BE2C (cell line): ENCODE measurements around the gene MCF2. TPM values are rescaled to one million over a fixed set of nuclear protein-coding genes. Genes with fewer than 3 reads are reported as not detected.

Experiments
- DNase-seq: peaks from one replicate; pipeline ENCODE4 v3.0.0-alpha.2; 2020
- H3K27me3 ChIP-seq: fragments of 250-450 bp; sonication (Bioruptor Pico); 2 replicates; pipeline ENCODE4 v1.5.1; 2020; ENCODE audit warnings: mild to moderate bottlenecking
- H3K36me3 ChIP-seq: fragments of 250-450 bp; sonication (Bioruptor Pico); 2 replicates; pipeline ENCODE4 v1.5.1; 2020; ENCODE audit warnings: mild to moderate bottlenecking
- H3K4me1 ChIP-seq: fragments of 250-450 bp; sonication (Bioruptor Pico); 2 replicates; pipeline ENCODE4 v1.5.1; 2020
- H3K4me3 ChIP-seq: 2 replicates; pipeline ENCODE4 v1.5.1; 2011; ENCODE audit warnings: low read depth, low read length
- H3K9me3 ChIP-seq: fragments of 250-450 bp; sonication (Bioruptor Pico); 2 replicates; pipeline ENCODE4 v1.5.1; 2020
- CTCF ChIP-seq: IDR thresholded peaks from 2 replicates; pipeline ENCODE4 v1.5.1; 2012; ENCODE audit warnings: mild to moderate bottlenecking, low read depth, low read length
- polyA plus RNA-seq: library from polyadenylated mRNA; unstranded; fragments of >200 nt; gene quantifications from one replicate; pipeline ENCODE4 v1.2.1, GENCODE V29; 2012; ENCODE audit warnings: low read depth, missing spikeins; ENCODE audit not compliant: insufficient read length, insufficient read depth

MCF2 gene, protein sequence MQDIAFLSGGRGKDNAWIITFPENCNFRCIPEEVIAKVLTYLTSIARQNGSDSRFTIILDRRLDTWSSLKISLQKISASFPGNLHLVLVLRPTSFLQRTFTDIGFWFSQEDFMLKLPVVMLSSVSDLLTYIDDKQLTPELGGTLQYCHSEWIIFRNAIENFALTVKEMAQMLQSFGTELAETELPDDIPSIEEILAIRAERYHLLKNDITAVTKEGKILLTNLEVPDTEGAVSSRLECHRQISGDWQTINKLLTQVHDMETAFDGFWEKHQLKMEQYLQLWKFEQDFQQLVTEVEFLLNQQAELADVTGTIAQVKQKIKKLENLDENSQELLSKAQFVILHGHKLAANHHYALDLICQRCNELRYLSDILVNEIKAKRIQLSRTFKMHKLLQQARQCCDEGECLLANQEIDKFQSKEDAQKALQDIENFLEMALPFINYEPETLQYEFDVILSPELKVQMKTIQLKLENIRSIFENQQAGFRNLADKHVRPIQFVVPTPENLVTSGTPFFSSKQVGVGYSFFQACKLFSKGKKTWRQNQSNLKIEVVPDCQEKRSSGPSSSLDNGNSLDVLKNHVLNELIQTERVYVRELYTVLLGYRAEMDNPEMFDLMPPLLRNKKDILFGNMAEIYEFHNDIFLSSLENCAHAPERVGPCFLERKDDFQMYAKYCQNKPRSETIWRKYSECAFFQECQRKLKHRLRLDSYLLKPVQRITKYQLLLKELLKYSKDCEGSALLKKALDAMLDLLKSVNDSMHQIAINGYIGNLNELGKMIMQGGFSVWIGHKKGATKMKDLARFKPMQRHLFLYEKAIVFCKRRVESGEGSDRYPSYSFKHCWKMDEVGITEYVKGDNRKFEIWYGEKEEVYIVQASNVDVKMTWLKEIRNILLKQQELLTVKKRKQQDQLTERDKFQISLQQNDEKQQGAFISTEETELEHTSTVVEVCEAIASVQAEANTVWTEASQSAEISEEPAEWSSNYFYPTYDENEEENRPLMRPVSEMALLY
- not detected for polyA plus RNA-seq

- Histone ChIP-seq H3K27me3 (no peaks in the 10 kb centered on the region), H3K4me1 (no peaks in the 10 kb centered on the region), H3K4me3 (no peak within 1 kb of the TSS), H3K9me3 (no peaks in the 10 kb centered on the region), H3K36me3 (no peaks in the 10 kb centered on the region)
- no peak for DNase-seq
- no peak for TF ChIP-seq CTCF
These were observed at the start of gene MCF2 for GRCh38 chrX:139708067-139708466. TSS of gene MCF2 (minus strand) at chrX:139708167. CDS start at chrX:139651744, 56,423 bp downstream.

GRCh38 chrX:139751053-139751452 lies 43.1 kb upstream of the MCF2 start:
- H3K36me3 ChIP-seq, result no peaks in the 10 kb centered on the region
- no peaks in the 10 kb centered on the region for H3K27me3 ChIP-seq
- no peaks in the 10 kb centered on the region for H3K4me1 ChIP-seq
- H3K4me3 ChIP-seq, result no peak overlapping the region
- no peak for DNase-seq
- no peak for TF ChIP-seq CTCF
- H3K9me3 ChIP-seq, result no peaks in the 10 kb centered on the region

GRCh38 chrX:139750390-139750789 lies 42.4 kb upstream of the MCF2 start:
- no peaks in the 10 kb centered on the region for H3K4me1 ChIP-seq
- H3K9me3 ChIP-seq, result no peaks in the 10 kb centered on the region
- H3K36me3 ChIP-seq, result no peaks in the 10 kb centered on the region
- H3K4me3 ChIP-seq, result no peak overlapping the region
- no peak for TF ChIP-seq CTCF
- H3K27me3 ChIP-seq, result no peaks in the 10 kb centered on the region
- no peak for DNase-seq

GRCh38 chrX:139739138-139739537 lies 31.2 kb upstream of the MCF2 start:
- TF ChIP-seq CTCF, result no peak
- Histone ChIP-seq H3K4me1 (no peaks in the 10 kb centered on the region), H3K36me3 (no peaks in the 10 kb centered on the region), H3K9me3 (no peaks in the 10 kb centered on the region), H3K27me3 (no peaks in the 10 kb centered on the region), H3K4me3 (no peak overlapping the region)
- no peak for DNase-seq

DNA sequence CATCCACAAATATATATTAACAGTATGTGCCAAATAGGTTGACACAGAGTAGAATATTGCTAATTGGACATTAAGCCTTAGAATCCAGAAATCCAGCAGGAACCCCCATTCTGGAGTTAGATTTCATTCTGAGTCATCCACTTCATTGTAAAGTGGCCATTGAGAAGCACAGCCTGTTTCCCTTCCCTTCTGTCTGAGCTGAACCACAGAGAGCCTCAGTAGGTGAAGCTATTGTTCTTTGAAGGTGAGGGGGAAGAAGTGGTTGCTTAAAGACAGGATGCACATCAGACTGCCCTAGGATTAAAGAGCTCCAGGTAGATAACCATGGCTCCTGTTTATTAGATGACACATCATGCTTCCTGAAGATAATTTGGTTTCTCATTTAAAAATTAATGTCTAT lies 30.6 kb upstream of the MCF2 start:
- no peaks in the 10 kb centered on the region for H3K36me3 ChIP-seq
- TF ChIP-seq CTCF, result no peak
- H3K4me1 ChIP-seq, result no peaks in the 10 kb centered on the region
- no peaks in the 10 kb centered on the region for H3K9me3 ChIP-seq
- H3K27me3 ChIP-seq, result no peaks in the 10 kb centered on the region
- no peak overlapping the region for H3K4me3 ChIP-seq
- DNase-seq, result no peak
